Liver (tissue), 3 donors: ENCODE data around the gene ARPC5L.

ENCODE experiments used
- EGR1 ChIP-seq, 2 donors: IDR thresholded peaks; 2 replicates each; pipeline ENCODE4 v1.6.1; 2016 to 2018; ENCODE audit warnings: antibody characterized with exemption in 2 of 2, low read depth in 2 of 2
- GABPA ChIP-seq, 2 donors: IDR thresholded peaks in 1 of 2; conservative IDR thresholded peaks in 1 of 2; 2 replicates each; pipeline ENCODE4 v1.6.1; 2016; ENCODE audit warnings: antibody characterized with exemption in 2 of 2, mild to moderate bottlenecking in 1 of 2, moderate library complexity in 1 of 2
- HNF4G ChIP-seq: IDR thresholded peaks from 2 replicates; pipeline ENCODE4 v1.6.1; 2016; ENCODE audit warnings: antibody characterized with exemption
- RAD21 ChIP-seq, 2 donors: IDR thresholded peaks; 2 replicates each; pipeline ENCODE4 v1.6.1; 2016; ENCODE audit warnings: antibody characterized with exemption in 2 of 2, mild to moderate bottlenecking in 2 of 2
- TAF1 ChIP-seq: conservative IDR thresholded peaks from 2 replicates; pipeline ENCODE4 v1.6.1; 2016; ENCODE audit warnings: antibody characterized with exemption, mild to moderate bottlenecking
- YY1 ChIP-seq: IDR thresholded peaks from 2 replicates; pipeline ENCODE4 v1.6.1; 2016; ENCODE audit warnings: antibody characterized with exemption, mild to moderate bottlenecking
- TF ChIP-seq, protein P1 (sequence below): fragments of 150-350 bp; IDR thresholded peaks from 2 replicates; pipeline ENCODE4 v1.5.1; 2017; ENCODE audit warnings: improper control_type of control experiment, low read depth, low read length; ENCODE audit not compliant: missing input control
- TF ChIP-seq, protein P2 (sequence below): IDR thresholded peaks from 2 replicates; pipeline ENCODE4 v1.6.1; 2016; ENCODE audit warnings: antibody characterized with exemption, mild to moderate bottlenecking
- TF ChIP-seq, protein P3 (sequence below): IDR thresholded peaks from 2 replicates; pipeline ENCODE4 v1.6.1; 2016; ENCODE audit warnings: antibody characterized with exemption
- donor health status: healthy.
- donor health status: healthy.

DNA sequence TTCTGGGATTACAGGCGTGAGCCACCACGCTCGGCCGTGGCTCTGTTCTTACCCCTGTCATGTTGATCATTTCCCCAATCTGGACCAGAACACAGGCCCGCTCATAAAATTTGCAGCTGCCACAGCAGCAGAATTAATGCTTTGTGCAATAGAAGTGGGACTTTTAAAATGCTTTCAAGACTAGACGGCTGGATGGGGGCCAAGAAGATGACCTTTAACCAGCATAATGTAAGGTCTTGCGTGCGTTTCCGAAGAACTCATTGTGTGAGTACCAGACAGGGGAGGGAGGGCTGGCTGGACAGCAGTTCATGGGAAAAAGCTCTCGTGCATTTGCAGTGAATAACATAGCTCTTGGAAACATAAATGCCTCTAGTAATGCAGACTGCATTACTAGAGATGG is 12.1 kb upstream of the ARPC5L start:
- TF ChIP-seq, protein P1, sequence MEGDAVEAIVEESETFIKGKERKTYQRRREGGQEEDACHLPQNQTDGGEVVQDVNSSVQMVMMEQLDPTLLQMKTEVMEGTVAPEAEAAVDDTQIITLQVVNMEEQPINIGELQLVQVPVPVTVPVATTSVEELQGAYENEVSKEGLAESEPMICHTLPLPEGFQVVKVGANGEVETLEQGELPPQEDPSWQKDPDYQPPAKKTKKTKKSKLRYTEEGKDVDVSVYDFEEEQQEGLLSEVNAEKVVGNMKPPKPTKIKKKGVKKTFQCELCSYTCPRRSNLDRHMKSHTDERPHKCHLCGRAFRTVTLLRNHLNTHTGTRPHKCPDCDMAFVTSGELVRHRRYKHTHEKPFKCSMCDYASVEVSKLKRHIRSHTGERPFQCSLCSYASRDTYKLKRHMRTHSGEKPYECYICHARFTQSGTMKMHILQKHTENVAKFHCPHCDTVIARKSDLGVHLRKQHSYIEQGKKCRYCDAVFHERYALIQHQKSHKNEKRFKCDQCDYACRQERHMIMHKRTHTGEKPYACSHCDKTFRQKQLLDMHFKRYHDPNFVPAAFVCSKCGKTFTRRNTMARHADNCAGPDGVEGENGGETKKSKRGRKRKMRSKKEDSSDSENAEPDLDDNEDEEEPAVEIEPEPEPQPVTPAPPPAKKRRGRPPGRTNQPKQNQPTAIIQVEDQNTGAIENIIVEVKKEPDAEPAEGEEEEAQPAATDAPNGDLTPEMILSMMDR = no peak
- TF ChIP-seq YY1 = no peak
- TF ChIP-seq EGR1 (IDR thresholded peaks at IDR 0.05; ENCODE audit: low read depth in 2 of 2) = no peak
- TF ChIP-seq, protein P2, sequence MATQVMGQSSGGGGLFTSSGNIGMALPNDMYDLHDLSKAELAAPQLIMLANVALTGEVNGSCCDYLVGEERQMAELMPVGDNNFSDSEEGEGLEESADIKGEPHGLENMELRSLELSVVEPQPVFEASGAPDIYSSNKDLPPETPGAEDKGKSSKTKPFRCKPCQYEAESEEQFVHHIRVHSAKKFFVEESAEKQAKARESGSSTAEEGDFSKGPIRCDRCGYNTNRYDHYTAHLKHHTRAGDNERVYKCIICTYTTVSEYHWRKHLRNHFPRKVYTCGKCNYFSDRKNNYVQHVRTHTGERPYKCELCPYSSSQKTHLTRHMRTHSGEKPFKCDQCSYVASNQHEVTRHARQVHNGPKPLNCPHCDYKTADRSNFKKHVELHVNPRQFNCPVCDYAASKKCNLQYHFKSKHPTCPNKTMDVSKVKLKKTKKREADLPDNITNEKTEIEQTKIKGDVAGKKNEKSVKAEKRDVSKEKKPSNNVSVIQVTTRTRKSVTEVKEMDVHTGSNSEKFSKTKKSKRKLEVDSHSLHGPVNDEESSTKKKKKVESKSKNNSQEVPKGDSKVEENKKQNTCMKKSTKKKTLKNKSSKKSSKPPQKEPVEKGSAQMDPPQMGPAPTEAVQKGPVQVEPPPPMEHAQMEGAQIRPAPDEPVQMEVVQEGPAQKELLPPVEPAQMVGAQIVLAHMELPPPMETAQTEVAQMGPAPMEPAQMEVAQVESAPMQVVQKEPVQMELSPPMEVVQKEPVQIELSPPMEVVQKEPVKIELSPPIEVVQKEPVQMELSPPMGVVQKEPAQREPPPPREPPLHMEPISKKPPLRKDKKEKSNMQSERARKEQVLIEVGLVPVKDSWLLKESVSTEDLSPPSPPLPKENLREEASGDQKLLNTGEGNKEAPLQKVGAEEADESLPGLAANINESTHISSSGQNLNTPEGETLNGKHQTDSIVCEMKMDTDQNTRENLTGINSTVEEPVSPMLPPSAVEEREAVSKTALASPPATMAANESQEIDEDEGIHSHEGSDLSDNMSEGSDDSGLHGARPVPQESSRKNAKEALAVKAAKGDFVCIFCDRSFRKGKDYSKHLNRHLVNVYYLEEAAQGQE = no peak
- no peak for TF ChIP-seq GABPA (IDR thresholded peaks at IDR 0.05 in 1 of 2, conservative IDR thresholded peaks at IDR 0.05 in 1 of 2)
- TF ChIP-seq, protein P3, sequence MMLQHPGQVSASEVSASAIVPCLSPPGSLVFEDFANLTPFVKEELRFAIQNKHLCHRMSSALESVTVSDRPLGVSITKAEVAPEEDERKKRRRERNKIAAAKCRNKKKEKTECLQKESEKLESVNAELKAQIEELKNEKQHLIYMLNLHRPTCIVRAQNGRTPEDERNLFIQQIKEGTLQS = no peak
- TF ChIP-seq TAF1 = no peak
- no peak for TF ChIP-seq HNF4G
- no peak for TF ChIP-seq RAD21 (IDR thresholded peaks at IDR 0.05)
